OCI-LY7 (cell line): ENCODE measurements around the gene KATNAL1. TPM values are rescaled to one million over a fixed set of nuclear protein-coding genes. Genes with fewer than 3 reads are reported as not detected.

Experiments
- BruUV-seq: library from RNA; stranded (reverse); fragments of 400-500 nt; replicated peaks from 2 replicates; lab custom pipeline; 2021; lab: Mats Ljungman, UMichigan
- CTCF ChIA-PET: fragments of 300-600 bp; sonication (Branson Sonifier 250); formaldehyde crosslinking; loops from one replicate; lab custom pipeline; 2022; ENCODE audit warnings: antibody characterized with exemption; ENCODE audit not compliant: unreplicated experiment; lab: Charles Lee
- POLR2A ChIA-PET: fragments of 300-600 bp; sonication (Branson Sonifier 250); formaldehyde crosslinking; loops from one replicate; lab custom pipeline; 2022; ENCODE audit warnings: antibody characterized with exemption; lab: Charles Lee
- DNase-seq: peaks from one replicate; pipeline ENCODE4 v3.0.0-alpha.2; 2015; ENCODE audit warnings: low spot score
- H2AFZ ChIP-seq: fragments of 200-600 bp; sonication (generic), shearing (Covaris generic); 2 replicates; pipeline ENCODE4 v1.6.1; 2014; ENCODE audit warnings: mild to moderate bottlenecking, antibody characterized with exemption, low read length, moderate library complexity
- H3K27ac ChIP-seq: fragments of 200-600 bp; sonication (generic); 2 replicates; pipeline ENCODE4 v1.5.1; 2014; ENCODE audit warnings: mixed run types, low read depth, mild to moderate bottlenecking, moderate library complexity, low read length, inconsistent platforms; ENCODE audit not compliant: poor library complexity, severe bottlenecking
- H3K36me3 ChIP-seq: fragments of 200-600 bp; sonication (generic); 2 replicates; pipeline ENCODE4 v1.6.1; 2014; ENCODE audit warnings: mild to moderate bottlenecking, antibody characterized with exemption, low read length, moderate library complexity, mixed read lengths; ENCODE audit not compliant: insufficient read depth
- H3K4me1 ChIP-seq: fragments of 200-600 bp; sonication (generic); 2 replicates; pipeline ENCODE4 v1.5.1; 2014; ENCODE audit warnings: mild to moderate bottlenecking, low read length; ENCODE audit not compliant: insufficient read depth, poor library complexity, severe bottlenecking
- H3K4me2 ChIP-seq: fragments of 200-600 bp; sonication (generic); 2 replicates; pipeline ENCODE4 v1.6.1; 2014; ENCODE audit warnings: mild to moderate bottlenecking, low read length
- H3K4me3 ChIP-seq: fragments of 200-600 bp; sonication (generic); 2 replicates; pipeline ENCODE4 v1.5.1; 2014; ENCODE audit warnings: mild to moderate bottlenecking, low read depth, low read length; ENCODE audit not compliant: poor library complexity, severe bottlenecking
- H3K79me2 ChIP-seq: fragments of 200-600 bp; sonication (generic); 2 replicates; pipeline ENCODE4 v1.6.1; 2016; ENCODE audit warnings: low read depth, mild to moderate bottlenecking, low read length, moderate library complexity, mixed read lengths; ENCODE audit not compliant: insufficient read depth
- H3K9me2 ChIP-seq: fragments of 200-600 bp; sonication (generic); 2 replicates; pipeline ENCODE4 v1.6.1; 2016; ENCODE audit warnings: mild to moderate bottlenecking, low read length, mixed read lengths; ENCODE audit not compliant: insufficient read depth
- H3K9me3 ChIP-seq: fragments of 200-600 bp; sonication (generic); 2 replicates; pipeline ENCODE4 v1.6.1; 2014; ENCODE audit warnings: mild to moderate bottlenecking, mixed run types, low read length, mixed read lengths
- H4K20me1 ChIP-seq: fragments of 200-600 bp; sonication (generic); 2 replicates; pipeline ENCODE4 v1.6.1; 2014; ENCODE audit warnings: mild to moderate bottlenecking, antibody characterized with exemption, low read length, moderate library complexity, mixed read lengths; ENCODE audit not compliant: insufficient read depth
- CTCF ChIP-seq: fragments of 200-600 bp; sonication (generic); conservative IDR thresholded peaks from 2 replicates; pipeline ENCODE4 v1.5.1; 2014; ENCODE audit warnings: mild to moderate bottlenecking, antibody characterized with exemption, low read length, moderate library complexity, mixed read lengths
- EZH2phosphoT487 ChIP-seq: fragments of 200-600 bp; sonication (generic); IDR thresholded peaks from 2 replicates; pipeline ENCODE4 v1.6.1; 2018; ENCODE audit warnings: low read depth, borderline replicate concordance, mild to moderate bottlenecking, mixed run types, antibody characterized with exemption, low read length, moderate library complexity, mixed read lengths
- intact Hi-C: fragments of 100-400 bp; cut with micrococcal nuclease; formaldehyde crosslinking; loops from one replicate; pipeline ENCODE4 v1.10.0; 2022; ENCODE audit not compliant: unreplicated experiment
- total RNA-seq, 2 experiments: library from RNA; depleted of rRNA in 1 of 2; stranded (reverse); fragments of >200 nt in 1 of 2; shearing (Covaris generic) in 1 of 2; gene quantifications; 2 replicates each; pipeline ENCODE4 v1.2.3, GENCODE V29; 2014 to 2022

KATNAL1 gene
- total RNA-seq, 2 experiments from 2014 or later, result 13.9 to 34.5 TPM

GRCh38 chr13:30332456-30333143 is 25.2 kb upstream of the KATNAL1 start:
- Histone ChIP-seq H3K27ac (peak overlapping the region; percentile 98), H2AFZ (peak overlapping the region; percentile 47; the same call in 1 of the 2 replicates), H3K4me1 (peaks cover 98% of the 10 kb centered on the region), H3K79me2 (peaks cover 20% of the 10 kb centered on the region; the same call in 1 of the 2 replicates), H3K36me3 (no peaks in the 10 kb centered on the region), H3K4me3 (peak overlapping the region; percentile 58), H3K9me3 (no peaks in the 10 kb centered on the region), H3K4me2 (peak overlapping the region; percentile 81), H3K9me2 (no peaks in the 10 kb centered on the region), H4K20me1 (no peaks in the 10 kb centered on the region)
- intact Hi-C loops, result loop anchor here (1.0 to 2.0 kb wide), 4 partner anchors 25 to 200 kb away; partner anchors contain the start of gene KATNAL1
- CTCF ChIA-PET, result interaction anchor here (1.3 to 2.0 kb wide), 2 partner anchors 25 to 201 kb away, joined by 4 to 5 read pairs; partner anchors contain the start of gene KATNAL1
- DNase-seq, result peak; percentile 65
- no peak for TF ChIP-seq EZH2phosphoT487
- no TSS peak for BruUV-seq
- POLR2A ChIA-PET, result interaction anchor here (0.6 to 6.7 kb wide), 20 partner anchors 9 to 1833 kb away, joined by 3 to 52 read pairs (median 4); partner anchors contain the start of gene KATNAL1

GRCh38 chr13:30331331-30331771 is 24.0 kb upstream of the KATNAL1 start:
- DNase-seq, result peak; percentile 38
- CTCF ChIA-PET, result no interaction called here
- intact Hi-C loops, result no loop called here

More at GRCh38 chr13:30331331-30331771, 24.0 kb upstream of the KATNAL1 start:
- no peaks in the 10 kb centered on the region for H3K36me3 ChIP-seq
- H3K4me3 ChIP-seq, result peak overlapping the region; percentile 58
- no peaks in the 10 kb centered on the region for H3K9me2 ChIP-seq
- H2AFZ ChIP-seq, result peak overlapping the region; percentile 46; the same call in 1 of the 2 replicates
- H3K4me2 ChIP-seq, result peak overlapping the region; percentile 81
- POLR2A ChIA-PET, result interaction anchor here (0.6 to 4.5 kb wide), 5 partner anchors 10 to 278 kb away, joined by 4 to 52 read pairs (median 4); partner anchors contain the start of gene KATNAL1
- H3K4me1 ChIP-seq, result peaks cover 98% of the 10 kb centered on the region
- H3K9me3 ChIP-seq, result no peaks in the 10 kb centered on the region
- no peak for TF ChIP-seq EZH2phosphoT487
- no peak for TF ChIP-seq CTCF
- no peaks in the 10 kb centered on the region for H4K20me1 ChIP-seq
- H3K27ac ChIP-seq, result peak overlapping the region; percentile 98
- H3K79me2 ChIP-seq, result peaks cover 20% of the 10 kb centered on the region; the same call in 1 of the 2 replicates
- BruUV-seq, result no TSS peak
